ENCODE measurements around the gene PPP3CA. TPM values are rescaled to one million over a fixed set of nuclear protein-coding genes. Genes with fewer than 3 reads are reported as not detected.

PPP3CA gene
- total and polyA plus RNA-seq, 4 donors = 13.5 to 72.0 (median 30.7) TPM

DNA sequence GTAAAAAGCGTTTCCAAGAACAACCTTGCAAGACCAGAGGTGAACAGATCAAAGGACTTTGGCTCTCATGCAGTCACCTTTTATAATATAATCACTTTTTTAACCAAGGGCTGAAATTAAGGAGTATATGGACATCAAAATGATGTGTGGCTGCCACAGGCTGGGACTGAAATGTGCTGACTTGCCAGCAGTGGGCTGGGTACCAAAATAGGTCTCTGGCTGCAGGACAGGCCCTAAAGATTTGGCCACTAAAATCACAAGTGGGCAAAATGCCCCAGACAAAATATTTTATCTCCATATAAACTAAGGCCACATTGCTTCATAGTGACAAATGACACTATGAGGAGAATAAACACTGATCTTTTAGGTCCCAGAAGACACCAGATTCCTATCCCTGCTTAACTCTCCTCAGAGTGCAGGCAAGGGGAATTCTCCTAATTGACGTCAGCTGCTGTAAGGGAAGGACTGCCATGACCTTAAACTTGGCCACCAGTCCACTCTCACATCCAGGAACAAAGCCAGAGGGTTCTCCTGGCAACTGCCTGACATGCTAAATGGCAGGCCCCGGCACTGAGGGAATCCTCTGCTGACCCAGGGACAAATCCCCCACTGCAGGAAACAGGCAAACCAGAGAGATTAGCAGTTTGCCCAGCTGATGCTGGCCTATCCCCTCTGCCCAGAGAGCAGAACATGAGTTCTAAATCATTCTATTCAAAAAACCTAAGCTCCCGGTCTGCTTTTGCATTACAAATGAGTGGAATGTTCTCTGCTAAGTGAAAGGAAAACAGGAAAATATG lies 155.8 kb downstream of the PPP3CA start:
- ATAC-seq (ENCODE audit: insufficient read depth, low FRiP score) (peak; percentile 78), DNase-seq (peak; percentile 70 to 75 (median 74))
- Histone ChIP-seq H3K9ac (ENCODE audit: insufficient read depth in 1 of 2, low read length in 2 of 2) (peak overlapping the region in 1 of 2 donors; percentile 28), H3K4me3 (no peak overlapping the region), H3K4me1 (ENCODE audit: control insufficient read depth in 5 of 5, insufficient read depth in 5 of 5, low read length in 5 of 5) (peaks cover 0 to 11% (median 7%) of the 10 kb centered on the region in 5 donors), H3K9me3 (ENCODE audit: control insufficient read depth in 4 of 4, insufficient read depth in 3 of 4, low read length in 3 of 4) (no peaks in the 10 kb centered on the region), H3K27ac (ENCODE audit: low read depth in 1 of 2, low read length in 1 of 2) (peak overlapping the region; percentile 26 to 74), H3K27me3 (ENCODE audit: control insufficient read depth in 3 of 3, insufficient read depth in 3 of 3, low read length in 2 of 3) (no peaks in the 10 kb centered on the region), H3K36me3 (ENCODE audit: control insufficient read depth in 4 of 4, insufficient read depth in 4 of 4, low read length in 4 of 4) (peaks cover 0 to 5% (median under 1%) of the 10 kb centered on the region in 4 donors)
- TF ChIP-seq, protein P1, sequence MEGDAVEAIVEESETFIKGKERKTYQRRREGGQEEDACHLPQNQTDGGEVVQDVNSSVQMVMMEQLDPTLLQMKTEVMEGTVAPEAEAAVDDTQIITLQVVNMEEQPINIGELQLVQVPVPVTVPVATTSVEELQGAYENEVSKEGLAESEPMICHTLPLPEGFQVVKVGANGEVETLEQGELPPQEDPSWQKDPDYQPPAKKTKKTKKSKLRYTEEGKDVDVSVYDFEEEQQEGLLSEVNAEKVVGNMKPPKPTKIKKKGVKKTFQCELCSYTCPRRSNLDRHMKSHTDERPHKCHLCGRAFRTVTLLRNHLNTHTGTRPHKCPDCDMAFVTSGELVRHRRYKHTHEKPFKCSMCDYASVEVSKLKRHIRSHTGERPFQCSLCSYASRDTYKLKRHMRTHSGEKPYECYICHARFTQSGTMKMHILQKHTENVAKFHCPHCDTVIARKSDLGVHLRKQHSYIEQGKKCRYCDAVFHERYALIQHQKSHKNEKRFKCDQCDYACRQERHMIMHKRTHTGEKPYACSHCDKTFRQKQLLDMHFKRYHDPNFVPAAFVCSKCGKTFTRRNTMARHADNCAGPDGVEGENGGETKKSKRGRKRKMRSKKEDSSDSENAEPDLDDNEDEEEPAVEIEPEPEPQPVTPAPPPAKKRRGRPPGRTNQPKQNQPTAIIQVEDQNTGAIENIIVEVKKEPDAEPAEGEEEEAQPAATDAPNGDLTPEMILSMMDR (IDR thresholded peaks at IDR 0.05; ENCODE audit: control extremely low read depth, extremely low read depth) = no peak
- 40 to 46% methylated on average over 4 of the region's 4 CpGs for WGBS, 2 donors

DNA sequence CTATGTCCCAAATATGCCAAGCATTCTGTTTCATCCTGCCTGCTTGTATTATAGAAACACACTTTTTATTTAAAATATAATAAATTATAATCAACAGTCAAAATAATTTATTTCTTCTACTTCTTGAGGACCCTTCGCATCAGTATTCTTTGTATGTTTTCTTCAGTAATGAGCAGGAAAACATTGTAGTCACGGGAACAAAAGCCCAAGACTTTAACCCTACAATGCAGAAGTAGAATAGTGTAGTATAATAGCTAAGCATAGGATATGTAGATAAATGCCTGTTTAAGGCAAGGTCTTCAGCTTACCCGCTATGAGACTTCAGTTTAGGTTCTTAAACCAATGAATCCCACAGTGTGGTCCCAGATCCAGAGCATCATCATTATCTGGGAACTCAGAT lies 156.6 kb downstream of the PPP3CA start:
- no peak for ATAC-seq (ENCODE audit: insufficient read depth, low FRiP score)
- Histone ChIP-seq H3K36me3 (ENCODE audit: control insufficient read depth in 4 of 4, insufficient read depth in 4 of 4, low read length in 4 of 4) (peaks cover 0 to 4% (median under 1%) of the 10 kb centered on the region in 4 donors), H3K4me1 (ENCODE audit: control insufficient read depth in 5 of 5, insufficient read depth in 5 of 5, low read length in 5 of 5) (peaks cover 0 to 11% (median 7%) of the 10 kb centered on the region in 5 donors), H3K27ac (ENCODE audit: low read depth in 1 of 2, low read length in 1 of 2) (peak overlapping the region in 1 of 2 donors; percentile 26), H3K4me3 (no peak overlapping the region), H3K9ac (ENCODE audit: insufficient read depth in 1 of 2, low read length in 2 of 2) (no peak overlapping the region), H3K9me3 (ENCODE audit: control insufficient read depth in 4 of 4, insufficient read depth in 3 of 4, low read length in 3 of 4) (no peaks in the 10 kb centered on the region), H3K27me3 (ENCODE audit: control insufficient read depth in 3 of 3, insufficient read depth in 3 of 3, low read length in 2 of 3) (no peaks in the 10 kb centered on the region)
- TF ChIP-seq, protein P1 (IDR thresholded peaks at IDR 0.05; ENCODE audit: control extremely low read depth, extremely low read depth) = no peak
- DNase-seq = no peak
- 82 to 91% methylated on average over 3 of the region's 3 CpGs for WGBS, 2 donors

DNA sequence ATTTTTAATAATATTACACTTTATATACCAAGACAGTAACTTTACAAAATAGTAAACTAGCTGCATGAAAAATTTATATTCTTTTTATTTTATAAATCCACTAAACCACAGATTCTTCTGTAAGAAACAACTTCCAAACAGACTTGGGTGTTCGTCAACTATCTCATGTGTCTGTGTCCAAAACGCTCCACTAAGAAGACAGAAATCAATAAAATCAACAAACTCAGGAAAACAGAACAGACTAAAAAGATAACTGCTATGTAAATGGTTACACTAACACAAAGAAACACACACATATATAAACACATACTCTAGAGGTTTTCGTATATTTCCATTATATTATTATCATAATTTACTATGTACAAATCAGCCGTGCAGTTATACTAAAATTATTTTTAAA lies 158.4 kb downstream of the PPP3CA start:
- Histone ChIP-seq H3K4me3 (no peak overlapping the region), H3K9me3 (ENCODE audit: control insufficient read depth in 4 of 4, insufficient read depth in 3 of 4, low read length in 3 of 4) (no peaks in the 10 kb centered on the region), H3K27me3 (ENCODE audit: control insufficient read depth in 3 of 3, insufficient read depth in 3 of 3, low read length in 2 of 3) (no peaks in the 10 kb centered on the region), H3K36me3 (ENCODE audit: control insufficient read depth in 4 of 4, insufficient read depth in 4 of 4, low read length in 4 of 4) (peaks cover 0 to 2% (median 0%) of the 10 kb centered on the region in 4 donors), H3K9ac (ENCODE audit: insufficient read depth in 1 of 2, low read length in 2 of 2) (no peak overlapping the region), H3K27ac (ENCODE audit: low read depth in 1 of 2, low read length in 1 of 2) (no peak overlapping the region), H3K4me1 (ENCODE audit: control insufficient read depth in 5 of 5, insufficient read depth in 5 of 5, low read length in 5 of 5) (peaks cover 0 to 11% (median 7%) of the 10 kb centered on the region in 5 donors)
- TF ChIP-seq, protein P1 (IDR thresholded peaks at IDR 0.05; ENCODE audit: control extremely low read depth, extremely low read depth) = no peak
- ATAC-seq (ENCODE audit: insufficient read depth, low FRiP score) = no peak
- WGBS, 2 donors = 82 to 94% methylated on average over 4 of the region's 4 CpGs
- DNase-seq = no peak
